Coronary artery (tissue), 2 donors: ENCODE measurements around the gene SLC41A3.

ENCODE experiments used
- DNase-seq: peaks from one replicate; pipeline ENCODE4 v3.0.0-alpha.2; 2017; ENCODE audit warnings: low spot score
- H3K27ac ChIP-seq, 2 donors: fragments of 200-600 bp; sonication (generic); one replicate each; pipeline ENCODE4 v1.5.1; 2016 to 2019
- H3K4me3 ChIP-seq: fragments of 200-600 bp; sonication (generic); 2 replicates; pipeline ENCODE4 v1.5.1; 2016; ENCODE audit warnings: mild to moderate bottlenecking, moderate library complexity
- TF ChIP-seq, protein P1 (sequence below): fragments of 200-600 bp; sonication (generic); IDR thresholded peaks from one replicate; pipeline ENCODE4 v1.5.1; 2019; ENCODE audit warnings: antibody characterized with exemption

SLC41A3 gene

DNA sequence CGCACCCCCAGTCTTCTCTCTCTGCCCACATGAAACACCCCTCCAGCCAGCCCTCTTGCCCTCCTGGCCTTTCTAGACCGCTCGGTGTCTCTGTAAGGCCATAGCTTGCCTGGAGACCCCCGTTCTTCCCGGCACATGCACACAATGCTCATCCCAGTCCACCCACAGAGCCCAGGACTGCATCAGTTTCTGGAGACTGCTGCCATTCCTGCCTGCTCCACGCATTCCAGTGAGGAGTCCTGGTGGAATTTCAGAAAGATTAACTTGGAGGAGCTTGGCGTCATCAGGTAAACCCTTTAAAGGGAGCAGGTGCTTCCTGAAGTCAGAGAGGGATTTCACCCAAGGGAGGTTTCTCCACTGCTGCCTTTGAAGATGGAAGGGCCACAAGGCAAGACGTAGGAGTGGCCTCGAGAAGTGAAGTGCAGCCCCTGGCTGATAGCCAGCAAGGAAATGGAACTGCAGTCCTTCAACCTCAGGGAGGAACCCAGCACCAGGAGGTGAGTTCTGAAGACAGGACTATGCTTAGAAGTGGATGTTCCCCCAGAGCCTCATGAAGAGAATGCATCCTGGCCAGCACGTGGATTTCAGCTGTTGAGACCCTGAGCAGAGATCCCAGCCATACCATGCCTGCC, 19.2 kb downstream of the SLC41A3 start:
- TF ChIP-seq, protein P1, sequence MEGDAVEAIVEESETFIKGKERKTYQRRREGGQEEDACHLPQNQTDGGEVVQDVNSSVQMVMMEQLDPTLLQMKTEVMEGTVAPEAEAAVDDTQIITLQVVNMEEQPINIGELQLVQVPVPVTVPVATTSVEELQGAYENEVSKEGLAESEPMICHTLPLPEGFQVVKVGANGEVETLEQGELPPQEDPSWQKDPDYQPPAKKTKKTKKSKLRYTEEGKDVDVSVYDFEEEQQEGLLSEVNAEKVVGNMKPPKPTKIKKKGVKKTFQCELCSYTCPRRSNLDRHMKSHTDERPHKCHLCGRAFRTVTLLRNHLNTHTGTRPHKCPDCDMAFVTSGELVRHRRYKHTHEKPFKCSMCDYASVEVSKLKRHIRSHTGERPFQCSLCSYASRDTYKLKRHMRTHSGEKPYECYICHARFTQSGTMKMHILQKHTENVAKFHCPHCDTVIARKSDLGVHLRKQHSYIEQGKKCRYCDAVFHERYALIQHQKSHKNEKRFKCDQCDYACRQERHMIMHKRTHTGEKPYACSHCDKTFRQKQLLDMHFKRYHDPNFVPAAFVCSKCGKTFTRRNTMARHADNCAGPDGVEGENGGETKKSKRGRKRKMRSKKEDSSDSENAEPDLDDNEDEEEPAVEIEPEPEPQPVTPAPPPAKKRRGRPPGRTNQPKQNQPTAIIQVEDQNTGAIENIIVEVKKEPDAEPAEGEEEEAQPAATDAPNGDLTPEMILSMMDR = no peak
- Histone ChIP-seq H3K27ac (no peak overlapping the region), H3K4me3 (no peak overlapping the region)
- no peak for DNase-seq

DNA sequence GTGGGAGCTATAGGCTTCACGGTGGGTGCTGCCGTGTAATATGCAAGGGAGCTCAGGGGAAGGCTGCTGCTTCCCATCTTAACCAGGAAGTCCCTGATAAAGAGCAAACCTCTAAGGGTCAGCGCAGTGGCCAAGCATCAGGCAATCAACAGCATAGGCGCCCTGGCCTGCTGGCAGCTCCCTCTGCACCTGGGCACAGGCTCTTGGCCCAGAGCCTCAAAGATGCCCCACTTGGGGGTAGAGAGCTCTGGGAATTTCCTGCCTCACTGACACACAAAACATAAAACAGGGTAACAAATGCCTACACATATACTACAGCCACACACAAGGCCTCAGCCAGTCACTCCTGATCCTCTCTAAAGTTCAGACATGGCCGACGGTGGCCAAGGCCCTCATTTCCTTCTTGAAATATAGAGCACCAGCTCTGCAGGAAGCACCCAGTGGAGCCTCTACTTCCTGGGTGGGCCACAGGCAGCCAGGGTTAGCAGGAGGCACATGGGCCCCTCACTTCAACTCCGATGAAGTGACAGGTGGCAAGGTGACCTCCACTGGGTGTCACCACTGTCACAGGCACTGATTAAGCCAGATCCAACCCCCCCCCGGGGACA, 20.5 kb downstream of the SLC41A3 start:
- TF ChIP-seq, protein P1 = no peak
- H3K27ac ChIP-seq = no peak overlapping the region
- no peak for DNase-seq
- no peak overlapping the region for H3K4me3 ChIP-seq

DNA sequence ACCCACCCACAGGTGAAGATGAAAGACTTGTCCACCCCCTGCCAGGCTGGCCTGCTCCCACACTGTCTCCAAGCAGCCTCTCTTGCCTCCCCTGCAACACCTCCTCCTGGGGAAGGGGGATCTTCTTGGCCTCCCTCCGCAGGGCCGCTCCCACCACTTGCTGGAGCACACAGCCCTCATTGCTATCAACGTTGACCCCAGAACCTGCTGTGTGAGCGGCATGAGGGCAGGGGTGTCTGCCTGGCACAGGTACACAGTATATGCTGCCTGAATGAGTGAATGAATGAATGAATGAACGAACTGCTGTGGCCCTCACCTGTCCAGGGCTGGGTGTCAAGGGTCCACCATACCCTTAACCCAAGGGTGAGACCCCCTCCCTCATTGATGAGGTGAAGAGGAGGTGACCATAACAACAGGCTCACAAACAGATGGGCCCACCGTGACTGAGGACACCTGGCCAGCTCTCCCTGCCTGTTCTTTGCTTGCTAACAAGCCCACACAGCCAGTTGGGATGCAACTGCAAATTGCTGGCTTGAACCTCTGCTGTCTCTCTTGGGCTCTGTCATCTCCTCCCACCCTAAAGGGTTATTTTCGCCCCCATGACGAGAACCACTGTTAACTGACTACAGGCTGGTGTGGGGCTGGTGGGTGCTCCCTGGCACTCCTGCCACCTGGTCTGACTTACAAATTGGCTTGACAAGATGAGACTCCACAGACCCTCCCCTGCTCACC, 22.5 kb downstream of the SLC41A3 start:
- TF ChIP-seq, protein P1 = no peak
- no peak for DNase-seq
- Histone ChIP-seq H3K27ac (no peak overlapping the region), H3K4me3 (no peak overlapping the region)

DNA sequence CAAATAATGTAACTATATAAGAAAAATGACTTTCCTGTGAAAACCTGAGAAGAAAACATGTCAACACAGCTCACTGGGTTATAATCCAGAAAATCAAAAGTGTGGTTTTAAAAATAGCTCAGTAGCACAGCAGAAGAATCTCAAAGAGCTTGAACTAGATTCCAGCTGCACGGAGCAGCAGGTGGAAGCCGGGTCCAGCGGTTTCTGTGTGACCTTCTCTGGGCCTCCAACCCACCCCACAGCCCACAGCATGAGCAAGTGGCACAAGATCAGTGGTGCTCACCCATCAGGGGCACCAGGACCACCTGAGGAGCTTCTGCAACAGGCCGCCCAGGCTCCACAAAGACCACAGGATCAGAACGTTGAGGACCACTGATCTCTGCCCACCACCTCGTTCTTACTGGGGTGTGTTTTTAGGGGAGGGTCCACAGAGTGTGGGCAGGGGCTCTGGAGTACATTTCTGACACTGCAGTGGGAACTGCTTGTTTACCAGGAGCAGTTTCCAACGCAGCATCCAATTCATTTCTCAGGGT, 23.2 kb downstream of the SLC41A3 start:
- Histone ChIP-seq H3K27ac (no peak overlapping the region), H3K4me3 (no peak overlapping the region)
- DNase-seq = no peak
- TF ChIP-seq, protein P1 = no peak

DNA sequence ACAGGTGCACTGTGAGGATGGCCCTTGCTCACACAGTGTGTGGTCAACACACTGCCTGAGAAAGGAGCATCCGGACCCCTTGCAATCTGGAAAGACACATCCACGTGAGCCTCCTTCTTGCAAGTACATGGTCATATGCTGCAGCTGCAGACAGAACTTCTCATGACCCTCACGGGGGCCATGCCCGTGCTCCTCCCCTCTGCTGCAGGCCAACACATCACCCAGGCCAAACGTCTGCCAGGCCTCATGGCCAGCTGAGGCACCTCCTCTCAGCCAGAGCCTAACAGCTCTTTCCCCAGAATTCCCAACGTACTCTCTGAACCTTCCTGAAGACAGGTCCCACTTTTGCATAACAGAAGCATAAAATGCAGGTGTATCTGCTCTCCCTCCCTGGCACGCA, 25.3 kb downstream of the SLC41A3 start:
- H3K4me3 ChIP-seq = no peak overlapping the region
- TF ChIP-seq, protein P1 = no peak
- no peak for DNase-seq
- H3K27ac ChIP-seq = no peak overlapping the region

DNA sequence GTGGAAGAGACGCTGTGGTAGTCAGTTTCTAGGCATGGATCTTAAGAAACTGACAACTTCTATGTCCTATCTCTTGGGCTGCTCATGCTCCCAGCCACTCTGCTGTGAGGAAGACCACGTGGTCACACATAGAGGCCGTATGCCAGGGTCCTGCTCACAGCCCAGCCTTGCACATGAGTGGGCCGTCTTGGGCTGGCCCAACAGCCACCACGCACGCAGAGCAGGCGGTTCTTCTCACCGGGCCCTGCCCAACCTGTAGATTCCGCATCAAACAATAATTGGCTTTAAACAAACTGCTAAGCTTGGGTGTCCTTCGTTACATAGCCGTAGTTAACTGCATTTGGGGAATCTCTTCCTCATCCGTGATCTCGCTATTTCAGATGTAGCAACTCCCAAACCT, 26.0 kb downstream of the SLC41A3 start:
- no peak overlapping the region for H3K4me3 ChIP-seq
- TF ChIP-seq, protein P1 = no peak
- no peak for DNase-seq
- H3K27ac ChIP-seq = no peak overlapping the region

DNA sequence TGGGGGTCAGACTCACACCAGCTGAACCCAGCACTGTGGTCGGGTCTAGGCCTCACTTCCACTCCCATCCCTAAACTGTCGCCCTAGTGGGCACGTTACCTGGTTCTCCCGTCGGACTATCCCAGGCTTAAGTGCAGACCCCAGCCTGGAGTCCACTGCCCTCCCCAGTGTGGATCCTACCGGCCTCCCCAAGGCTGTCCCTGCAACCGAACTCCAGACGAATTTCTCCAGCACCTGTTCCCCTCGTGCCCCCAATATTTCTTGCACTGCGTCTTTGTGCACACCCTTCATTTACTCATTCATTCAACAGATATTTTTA, 26.5 kb downstream of the SLC41A3 start:
- Histone ChIP-seq H3K27ac (no peak overlapping the region), H3K4me3 (no peak overlapping the region)
- DNase-seq = no peak
- TF ChIP-seq, protein P1 = no peak
